Right forelimb (tissue), 1 donor: ENCODE measurements around the gene DGCR6.
"Not testable (repeated sequence)": the region's sequence is repeated elsewhere in the genome, so short reads cannot be mapped to it uniquely, and the experiment has no call there.

Source experiments
- DNase-seq: peaks from one replicate; pipeline ENCODE4 v3.0.0-alpha.2; 2018

DGCR6 gene

GRCh38 chr22:18961201-18961600 is 55.1 kb downstream of the DGCR6 start:
- not testable (repeated sequence) for DNase-seq
